HCT116 (cell line): ENCODE measurements around the gene HLA-F. TPM values are rescaled to one million over a fixed set of nuclear protein-coding genes. Genes with fewer than 3 reads are reported as not detected.
A peak's percentile ranks its signal among the peaks of the same experiment; 100 is the strongest.

Experiments used
- ATAC-seq: fragments of 200-7000 bp; cut with Tn5 transposase; 2 replicates; pipeline ENCODE4 v1.9.1; 2020; ENCODE audit warnings: mild to moderate bottlenecking, moderate library complexity
- BruUV-seq: library from RNA; stranded (reverse); fragments of 400-500 nt; replicated peaks from 2 replicates; lab custom pipeline; 2021; lab: Mats Ljungman, UMichigan
- CTCF ChIA-PET: fragments of 300-600 bp; sonication (Branson Sonifier 250); formaldehyde crosslinking; loops from one replicate; lab custom pipeline; 2021; ENCODE audit warnings: antibody characterized with exemption; lab: Charles Lee
- POLR2A ChIA-PET: fragments of 300-600, 350-600 bp; sonication (Branson Sonifier 250); formaldehyde crosslinking; loops from one replicate; lab custom pipeline; 2021; ENCODE audit warnings: antibody characterized with exemption; lab: Charles Lee
- RAD21 ChIA-PET, 2 experiments: fragments of 300-600 bp; sonication (Branson Sonifier 250); formaldehyde crosslinking; loops; one replicate each; lab custom pipeline; 2023; ENCODE audit warnings: low total read pairs in 2 of 2; ENCODE audit not compliant: uncharacterized antibody in 2 of 2, unreplicated experiment in 2 of 2, low non-redundant PET in 1 of 2; lab: Charles Lee
- DNase-seq: peaks from one replicate; pipeline ENCODE4 v3.0.0-alpha.2; 2010; ENCODE audit warnings: low read depth, low spot score
- H2AFZ ChIP-seq: fragments of 200-600 bp; shearing (Covaris generic), sonication (generic); 2 replicates; pipeline ENCODE4 v1.6.1; 2017; ENCODE audit warnings: low read depth, mixed run types, mixed read lengths, antibody characterized with exemption, low read length; ENCODE audit not compliant: poor library complexity, severe bottlenecking
- H3K27ac ChIP-seq: 2 replicates; pipeline ENCODE4 v1.5.1; 2012; ENCODE audit warnings: low read depth, low read length
- H3K27me3 ChIP-seq: fragments of 200-600 bp; sonication (generic); 2 replicates; pipeline ENCODE4 v1.6.1; 2016; ENCODE audit warnings: mixed run types, low read length, mixed read lengths; ENCODE audit not compliant: insufficient read depth
- H3K36me3 ChIP-seq, 2 experiments: fragments of 200-500 bp in 1 of 2; fragments of 200-600 bp in 1 of 2; sonication (Bioruptor generic) in 1 of 2; sonication (generic) in 1 of 2; 2 replicates each; pipeline versions ENCODE4 v1.5.1 to v1.6.1; 2014 to 2016; ENCODE audit warnings: low read length in 2 of 2, inconsistent platforms in 1 of 2, mixed read lengths in 1 of 2, mixed run types in 1 of 2; ENCODE audit not compliant: insufficient read depth in 2 of 2, control insufficient read depth in 1 of 2
- H3K4me1 ChIP-seq, 2 experiments: fragments of 200-600 bp in 1 of 2; sonication (generic) in 1 of 2; 2 replicates each; pipeline versions ENCODE4 v1.5.1 to v1.6.1; 2012 to 2017; ENCODE audit warnings: low read length in 2 of 2, inconsistent platforms in 1 of 2, mild to moderate bottlenecking in 1 of 2, mixed read lengths in 1 of 2, mixed run types in 1 of 2, moderate library complexity in 1 of 2; ENCODE audit not compliant: insufficient read depth in 2 of 2, control insufficient read depth in 1 of 2
- H3K4me2 ChIP-seq: fragments of 200-600 bp; sonication (generic); 2 replicates; pipeline ENCODE4 v1.6.1; 2017; ENCODE audit warnings: mixed run types, low read length, mixed read lengths
- H3K4me3 ChIP-seq, 2 experiments: fragments of 200-600 bp in 1 of 2; sonication (generic) in 1 of 2; replicated peaks in 1 of 2; 2 replicates each; pipeline ENCODE4 v1.5.1; 2011 to 2016; ENCODE audit warnings: low read length in 2 of 2, control low read depth in 1 of 2, low read depth in 1 of 2, mild to moderate bottlenecking in 1 of 2, mixed read lengths in 1 of 2, mixed run types in 1 of 2
- H3K79me2 ChIP-seq: fragments of 200-600 bp; sonication (generic); 2 replicates; pipeline ENCODE4 v1.6.1; 2017; ENCODE audit warnings: mild to moderate bottlenecking, mixed run types, low read length, moderate library complexity, mixed read lengths; ENCODE audit not compliant: insufficient read depth
- H3K9ac ChIP-seq: fragments of 200-600 bp; sonication (generic); 2 replicates; pipeline ENCODE4 v1.6.1; 2016; ENCODE audit warnings: low read length, mixed read lengths
- H3K9me2 ChIP-seq: fragments of 200-600 bp; sonication (generic), shearing (Covaris generic); 2 replicates; pipeline ENCODE4 v1.6.1; 2017; ENCODE audit warnings: mixed run types, mild to moderate bottlenecking, moderate library complexity; ENCODE audit not compliant: insufficient read depth
- H3K9me3 ChIP-seq, 2 experiments: fragments of 200-500 bp in 1 of 2; fragments of 200-600 bp in 1 of 2; sonication (Bioruptor generic) in 1 of 2; sonication (generic) in 1 of 2; 2 replicates each; pipeline ENCODE4 v1.6.1; 2014 to 2017; ENCODE audit warnings: low read length in 2 of 2, mixed read lengths in 2 of 2, inconsistent platforms in 1 of 2, low read depth in 1 of 2, mild to moderate bottlenecking in 1 of 2, mixed run types in 1 of 2, moderate library complexity in 1 of 2; ENCODE audit not compliant: control insufficient read depth in 1 of 2, insufficient read depth in 1 of 2
- H4K20me1 ChIP-seq: fragments of 200-600 bp; sonication (generic), shearing (Covaris generic); 2 replicates; pipeline ENCODE4 v1.6.1; 2017; ENCODE audit warnings: mixed run types, mild to moderate bottlenecking, moderate library complexity; ENCODE audit not compliant: insufficient read depth
- CBX3 ChIP-seq: IDR thresholded peaks from 2 replicates; pipeline ENCODE4 v1.6.1; 2012; ENCODE audit warnings: low read depth
- CTCF ChIP-seq, 3 experiments: fragments of 200-600 bp in 1 of 3; sonication (generic) in 1 of 3; IDR thresholded peaks in 2 of 3; conservative IDR thresholded peaks in 1 of 3; 2 replicates each; pipeline ENCODE4 v1.5.1; 2012 to 2017; ENCODE audit warnings: low read depth in 2 of 3, low read length in 2 of 3, antibody characterized with exemption in 1 of 3, borderline replicate concordance in 1 of 3, control low read depth in 1 of 3, mild to moderate bottlenecking in 1 of 3, mixed read lengths in 1 of 3, mixed run types in 1 of 3, moderate library complexity in 1 of 3; ENCODE audit not compliant: insufficient read depth in 1 of 3
- EGR1 ChIP-seq: IDR thresholded peaks from 2 replicates; pipeline ENCODE4 v1.6.1; 2012; ENCODE audit warnings: low read depth
- MAX ChIP-seq: IDR thresholded peaks from 2 replicates; pipeline ENCODE4 v1.6.1; 2012
- RAD21 ChIP-seq: IDR thresholded peaks from 2 replicates; pipeline ENCODE4 v1.6.1; 2012; ENCODE audit warnings: low read depth, mild to moderate bottlenecking
- SIN3A ChIP-seq: IDR thresholded peaks from 2 replicates; pipeline ENCODE4 v1.6.1; 2012; ENCODE audit warnings: low read depth
- intact Hi-C: fragments of 100-400 bp; cut with micrococcal nuclease; formaldehyde crosslinking; loops from 2 replicates; pipeline ENCODE4 v1.10.0; 2022
- total RNA-seq: library from RNA; stranded (reverse); gene quantifications from one replicate; pipeline ENCODE4 v1.2.1, GENCODE V29; 2021; ENCODE audit not compliant: unreplicated experiment

Gene HLA-F
- total RNA-seq, 1 experiment from 2014 or later: 24.6 TPM

- RAD21 ChIA-PET: no interaction called here
- intact Hi-C loops: no loop called here
- Histone ChIP-seq H3K4me3 (no peak overlapping the region), H3K79me2 (no peaks in the 10 kb centered on the region), H3K4me2 (no peak overlapping the region), H3K9me2 (no peaks in the 10 kb centered on the region), H3K4me1 (peaks cover 0 to 9% of the 10 kb centered on the region in 2 experiments; a peak in 1 of 4 replicates), H3K9me3 (no peaks in the 10 kb centered on the region), H2AFZ (peak overlapping the region; percentile 18), H3K36me3 (peaks cover 0 to 3% of the 10 kb centered on the region in 2 experiments; a peak in 1 of 4 replicates), H3K9ac (no peak overlapping the region), H3K27me3 (no peaks in the 10 kb centered on the region), H3K27ac (no peak overlapping the region), H4K20me1 (no peaks in the 10 kb centered on the region)
- peak; percentile 57 for ATAC-seq
- POLR2A ChIA-PET: no interaction called here
- no TSS peak for BruUV-seq
- TF ChIP-seq RAD21 (peak; percentile 41; the same call in 1 of the 2 replicates), CBX3 (no peak), CTCF (IDR thresholded peaks at IDR 0.05 in 2 of 3, conservative IDR thresholded peaks at IDR 0.05 in 1 of 3; ENCODE audit: borderline replicate concordance in 1 of 3, insufficient read depth in 1 of 3, low read depth in 2 of 3, low read length in 2 of 3) (peak; percentile 30 to 56 (median 38); a peak in 4 of 6 replicates), SIN3A (no peak)
- CTCF ChIA-PET: interaction anchor here (1.0 kb wide), 1 partner anchor 29 kb away, joined by 3 read pairs; no protein-coding TSS in a partner anchor
- peak; percentile 48 for DNase-seq
Measured at GRCh38 chr6:29720863-29721262, 2.4 kb upstream of the HLA-F start.

GRCh38 chr6:29723666-29724588 lies 693 bp downstream of the HLA-F start:
- Histone ChIP-seq H3K27ac (peak overlapping the region; percentile 59; the same call in 1 of the 2 replicates), H3K9me2 (no peaks in the 10 kb centered on the region), H2AFZ (peak overlapping the region; percentile 97), H3K79me2 (no peaks in the 10 kb centered on the region), H3K9ac (peak overlapping the region; percentile 72), H3K4me1 (peaks cover 0 to 9% of the 10 kb centered on the region in 2 experiments; a peak in 1 of 4 replicates), H3K27me3 (no peaks in the 10 kb centered on the region), H3K4me3 (peak overlapping the region; percentile 73 to 77), H3K36me3 (peaks cover 0 to 3% of the 10 kb centered on the region in 2 experiments; a peak in 1 of 4 replicates), H3K4me2 (peak overlapping the region; percentile 96), H4K20me1 (no peaks in the 10 kb centered on the region), H3K9me3 (no peaks in the 10 kb centered on the region)
- intact Hi-C loops: no loop called here
- DNase-seq (no peak), ATAC-seq (peak; percentile 56)
- TF ChIP-seq EGR1 (0 out of 2 replicates have a peak, but pooled peaks have one; percentile 15), MAX (no peak)
- TSS peak; percentile 60 for BruUV-seq
- ChIA-PET CTCF (no interaction called here), RAD21 (no interaction called here), POLR2A (no interaction called here)
